IMR-90 (cell line): ENCODE data around the gene ACSS3. TPM values are rescaled to one million over a fixed set of nuclear protein-coding genes. Genes with fewer than 3 reads are reported as not detected.
A peak's percentile ranks its signal among the peaks of the same experiment; 100 is the strongest.

Experiments used
- ATAC-seq: fragments of 200-7000 bp; cut with Tn5 transposase; 2 replicates; pipeline ENCODE4 v1.9.1; 2020; ENCODE audit warnings: low read depth, mild to moderate bottlenecking, moderate library complexity
- BruUV-seq: library from RNA; stranded (reverse); fragments of 400-500 nt; replicated peaks from 2 replicates; lab custom pipeline; 2021; lab: Mats Ljungman, UMichigan
- CTCF ChIA-PET: fragments of 300-600 bp; formaldehyde crosslinking; extraction: SDS; loops from one replicate; lab custom pipeline; 2021; ENCODE audit warnings: antibody characterized with exemption; lab: Yijun Ruan, JAX
- POLR2A ChIA-PET: fragments of 300-600 bp; sonication (Branson Sonifier 250); formaldehyde crosslinking; loops from one replicate; lab custom pipeline; 2022; ENCODE audit warnings: antibody characterized with exemption; ENCODE audit not compliant: unreplicated experiment; lab: Charles Lee
- DNase-seq: peaks from one replicate; pipeline ENCODE4 v3.0.0; 2013
- H2AFZ ChIP-seq: replicated peaks from 2 replicates; pipeline ENCODE3; 2013; ENCODE audit warnings: low read length, mild to moderate bottlenecking; ENCODE audit not compliant: poor library complexity
- H2AK5ac ChIP-seq: 2 replicates; pipeline ENCODE4 v1.6.1; 2013; ENCODE audit warnings: low read depth, low read length, inconsistent platforms
- H2AK9ac ChIP-seq: replicated peaks from 2 replicates; pipeline ENCODE3; 2013; ENCODE audit warnings: mild to moderate bottlenecking, low read depth, low read length, moderate library complexity; ENCODE audit not compliant: poor library complexity
- H2BK120ac ChIP-seq: 2 replicates; pipeline ENCODE4 v1.6.1; 2013; ENCODE audit warnings: low read depth, low read length, inconsistent platforms
- H2BK15ac ChIP-seq: 3 replicates; pipeline ENCODE4 v1.6.1; 2013; ENCODE audit warnings: low read depth, low read length, inconsistent platforms
- H2BK20ac ChIP-seq: 2 replicates; pipeline ENCODE4 v1.6.1; 2013; ENCODE audit warnings: low read depth, mild to moderate bottlenecking, inconsistent platforms, low read length, moderate library complexity
- H2BK5ac ChIP-seq: 2 replicates; pipeline ENCODE4 v1.6.1; 2013; ENCODE audit warnings: mild to moderate bottlenecking, low read depth, low read length, inconsistent platforms; ENCODE audit not compliant: poor library complexity, severe bottlenecking
- H3K14ac ChIP-seq: replicated peaks from 2 replicates; pipeline ENCODE4 v1.6.1; 2013; ENCODE audit warnings: low read depth, low read length, inconsistent platforms
- H3K18ac ChIP-seq: 2 replicates; pipeline ENCODE4 v1.6.1; 2013; ENCODE audit warnings: low read depth, low read length, control low read depth
- H3K23ac ChIP-seq: 2 replicates; pipeline ENCODE4 v1.6.1; 2013; ENCODE audit warnings: low read depth, low read length, inconsistent platforms
- H3K27ac ChIP-seq: 2 replicates; pipeline ENCODE4 v1.5.1; 2013; ENCODE audit warnings: mild to moderate bottlenecking, control low read depth, low read length; ENCODE audit not compliant: insufficient read depth
- H3K27me3 ChIP-seq: 2 replicates; pipeline ENCODE4 v1.6.1; 2013; ENCODE audit warnings: low read length; ENCODE audit not compliant: control insufficient read depth, insufficient read depth
- H3K36me3 ChIP-seq: 2 replicates; pipeline ENCODE4 v1.6.1; 2013; ENCODE audit warnings: low read length, mixed read lengths; ENCODE audit not compliant: control insufficient read depth, insufficient read depth
- H3K4ac ChIP-seq: 2 replicates; pipeline ENCODE4 v1.6.1; 2013; ENCODE audit warnings: low read depth, low read length, inconsistent platforms
- H3K4me1 ChIP-seq: 2 replicates; pipeline ENCODE4 v1.6.1; 2013; ENCODE audit warnings: low read length, mixed read lengths; ENCODE audit not compliant: control insufficient read depth, insufficient read depth
- H3K4me2 ChIP-seq: 2 replicates; pipeline ENCODE4 v1.6.1; 2013; ENCODE audit warnings: low read depth, mild to moderate bottlenecking, control low read depth, low read length, moderate library complexity
- H3K4me3 ChIP-seq: 2 replicates; pipeline ENCODE4 v1.5.1; 2013; ENCODE audit warnings: low read depth, mild to moderate bottlenecking, control low read depth, low read length, moderate library complexity; ENCODE audit not compliant: insufficient read depth
- H3K56ac ChIP-seq: 2 replicates; pipeline ENCODE4 v1.6.1; 2013; ENCODE audit warnings: low read length, inconsistent platforms; ENCODE audit not compliant: insufficient read depth; ENCODE audit errors: extremely low read depth
- H3K79me1 ChIP-seq, 2 experiments: 2 replicates each; pipeline ENCODE4 v1.6.1; 2013; ENCODE audit warnings: low read length in 2 of 2, inconsistent platforms in 1 of 2, low read depth in 1 of 2
- H3K9ac ChIP-seq: 2 replicates; pipeline ENCODE4 v1.6.1; 2013; ENCODE audit warnings: low read depth, low read length, control low read depth
- H3K9me1 ChIP-seq: 2 replicates; pipeline ENCODE4 v1.6.1; 2013; ENCODE audit warnings: low read length, inconsistent platforms; ENCODE audit not compliant: insufficient read depth
- H3K9me3 ChIP-seq: 2 replicates; pipeline ENCODE4 v1.6.1; 2013; ENCODE audit warnings: low read length; ENCODE audit not compliant: control insufficient read depth, insufficient read depth
- H4K20me1 ChIP-seq: 2 replicates; pipeline ENCODE4 v1.6.1; 2013; ENCODE audit warnings: low read length, inconsistent platforms; ENCODE audit not compliant: insufficient read depth
- H4K5ac ChIP-seq: 2 replicates; pipeline ENCODE4 v1.6.1; 2013; ENCODE audit warnings: mild to moderate bottlenecking, low read depth, low read length, control low read depth
- H4K8ac ChIP-seq, 2 experiments: 2 replicates each; pipeline ENCODE4 v1.6.1; 2013; ENCODE audit warnings: low read depth in 2 of 2, low read length in 2 of 2, control low read depth in 1 of 2, inconsistent platforms in 1 of 2
- H4K91ac ChIP-seq: 2 replicates; pipeline ENCODE4 v1.6.1; 2013; ENCODE audit warnings: low read depth, low read length, inconsistent platforms; ENCODE audit not compliant: insufficient read depth
- BHLHE40 ChIP-seq: fragments of 150-350 bp; IDR thresholded peaks from 2 replicates; pipeline ENCODE4 v1.6.1; 2016; ENCODE audit warnings: mild to moderate bottlenecking, low read depth, low read length
- CHD1 ChIP-seq: IDR thresholded peaks from 2 replicates; pipeline ENCODE4 v1.6.1; 2012; ENCODE audit warnings: low read depth, low read length, improper control_type of control experiment
- ELK1 ChIP-seq: fragments of 150-350 bp; IDR thresholded peaks from 2 replicates; pipeline ENCODE4 v1.6.1; 2016; ENCODE audit warnings: low read depth, mild to moderate bottlenecking, low read length, moderate library complexity, borderline replicate concordance
- MAFK ChIP-seq: IDR thresholded peaks from 2 replicates; pipeline ENCODE4 v1.6.1; 2012; ENCODE audit warnings: low read depth, low read length, improper control_type of control experiment
- POLR2A ChIP-seq: IDR thresholded peaks from 2 replicates; pipeline ENCODE4 v1.6.1; 2012; ENCODE audit warnings: mild to moderate bottlenecking, low read depth, low read length
- RAD21 ChIP-seq: IDR thresholded peaks from 2 replicates; pipeline ENCODE4 v1.6.1; 2012; ENCODE audit warnings: low read length, improper control_type of control experiment
- RFX5 ChIP-seq: IDR thresholded peaks from 2 replicates; pipeline ENCODE4 v1.8.0; 2012; ENCODE audit warnings: low read depth, mild to moderate bottlenecking, low read length, moderate library complexity
- SMC3 ChIP-seq: fragments of 150-350 bp; IDR thresholded peaks from 2 replicates; pipeline ENCODE4 v1.6.1; 2016; ENCODE audit warnings: low read depth, mild to moderate bottlenecking, antibody characterized with exemption, low read length, moderate library complexity
- WGBS, 2 experiments: methylation state at CpG; one replicate each; pipeline versions ENCODE4 v1.1.5 to v1.1.7; 2013; ENCODE audit warnings: missing lambda C conversion rate in 2 of 2; ENCODE audit not compliant: insufficient read length in 1 of 2; ENCODE audit errors: extremely low coverage in 2 of 2; 5-methylcytosine and 5-hydroxymethylcytosine counted together
- dilution Hi-C: fragments of 300-500 bp; cut with HindIII; formaldehyde crosslinking; loops from one replicate; pipeline ENCODE4 v1.14.3; 2018; ENCODE audit warnings: low sequenced_read_pairs; ENCODE audit not compliant: unreplicated experiment
- in situ Hi-C: fragments of 300-500 bp; cut with MboI; formaldehyde crosslinking; loops from 3 replicates; pipeline ENCODE4 v1.14.3; 2019; ENCODE audit warnings: low sequenced_read_pairs, inconsistent platforms, mixed read lengths
- intact Hi-C: fragments of 100-400 bp; cut with micrococcal nuclease; formaldehyde crosslinking; loops from 2 replicates; pipeline ENCODE4 v1.10.0; 2022
- polyA plus RNA-seq, 3 experiments: library from polyadenylated mRNA; depleted of rRNA; stranded (reverse); fragments of >200 nt; gene quantifications; 2 replicates each; pipeline ENCODE4 v1.2.3, GENCODE V29; 2012; ENCODE audit warnings: low replicate concordance in 1 of 3
- total RNA-seq: library from RNA; depleted of rRNA; stranded (reverse); fragments of >200 nt; gene quantifications from 2 replicates; pipeline ENCODE4 v1.2.3, GENCODE V29; 2012

ACSS3 gene
- total and polyA plus RNA-seq, 2 of the 4 experiments (the other 2 are of a cell fraction), result 0.84 to 2.0 TPM

- H3K9me1 ChIP-seq, result no peaks in the 10 kb centered on the region
- H3K9me3 ChIP-seq, result no peaks in the 10 kb centered on the region
- no peak overlapping the region for H3K27ac ChIP-seq
- CTCF ChIA-PET, result no interaction called here
- H3K9ac ChIP-seq, result no peak overlapping the region
- H2BK15ac ChIP-seq, result no peak overlapping the region
- H3K4me1 ChIP-seq, result no peaks in the 10 kb centered on the region; the same call in 1 of the 2 replicates
- H2BK5ac ChIP-seq, result no peak overlapping the region
- no TSS peak for BruUV-seq
- H3K14ac ChIP-seq, result no peak overlapping the region
- H4K5ac ChIP-seq, result no peak overlapping the region
- DNase-seq, result peak; percentile 3
- H4K8ac ChIP-seq, result no peak overlapping the region
- no peak overlapping the region for H3K23ac ChIP-seq
- no peak overlapping the region for H2AFZ ChIP-seq
- no peak overlapping the region for H3K4me2 ChIP-seq
- TF ChIP-seq RFX5 (no peak), MAFK (no peak), BHLHE40 (no peak), POLR2A (no peak), CHD1 (no peak), SMC3 (no peak), ELK1 (no peak), RAD21 (no peak)
- H2BK20ac ChIP-seq, result no peak overlapping the region
- no CpG with 5 or more reads among the region's 5 CpGs for WGBS, 2 experiments
- H3K79me1 ChIP-seq, result no peaks in the 10 kb centered on the region
- H3K36me3 ChIP-seq, result no peaks in the 10 kb centered on the region
- no peak overlapping the region for H2AK5ac ChIP-seq
- no peak for ATAC-seq
- H3K56ac ChIP-seq, result no peak overlapping the region
- no peak overlapping the region for H3K4me3 ChIP-seq
- intact Hi-C loops, result no loop called here
- no peaks in the 10 kb centered on the region for H4K20me1 ChIP-seq
- no peak overlapping the region for H2BK120ac ChIP-seq
- in situ Hi-C loops, result no loop called here
- no peak overlapping the region for H3K4ac ChIP-seq
- dilution Hi-C loops, result no loop called here
- POLR2A ChIA-PET, result no interaction called here
- no peak overlapping the region for H4K91ac ChIP-seq
- H2AK9ac ChIP-seq, result no peak overlapping the region
- H3K18ac ChIP-seq, result no peak overlapping the region
- no peaks in the 10 kb centered on the region for H3K27me3 ChIP-seq
Observed at GRCh38 chr12:81222846-81223592, 145.1 kb downstream of the ACSS3 start.
